OCI-LY1 (cell line): ENCODE measurements around the gene SCRN2.

Experiments used
- H2AFZ ChIP-seq: fragments of 200-600 bp; sonication (generic), shearing (Covaris generic); 2 replicates; pipeline ENCODE4 v1.6.0; 2014; ENCODE audit warnings: antibody characterized with exemption, mild to moderate bottlenecking, low read length
- H3F3A ChIP-seq: fragments of 200-600 bp; sonication (generic), shearing (Covaris generic); 2 replicates; pipeline ENCODE4 v1.6.0; 2014; ENCODE audit warnings: mild to moderate bottlenecking, antibody characterized with exemption, low read length, moderate library complexity; ENCODE audit not compliant: insufficient read depth
- H3K27ac ChIP-seq: fragments of 200-600 bp; sonication (generic); 2 replicates; pipeline ENCODE4 v1.5.1; 2014; ENCODE audit warnings: low read length, mixed run types, mild to moderate bottlenecking, low read depth; ENCODE audit not compliant: poor library complexity, severe bottlenecking
- H3K27me3 ChIP-seq: fragments of 200-600 bp; sonication (generic); 2 replicates; pipeline ENCODE4 v1.6.0; 2014; ENCODE audit warnings: antibody characterized with exemption, mild to moderate bottlenecking, low read length, moderate library complexity; ENCODE audit not compliant: insufficient read depth
- H3K36me3 ChIP-seq: fragments of 200-600 bp; sonication (generic); 2 replicates; pipeline ENCODE4 v1.6.1; 2014; ENCODE audit warnings: mild to moderate bottlenecking, antibody characterized with exemption, low read length, moderate library complexity, mixed read lengths; ENCODE audit not compliant: insufficient read depth
- H3K4me1 ChIP-seq: fragments of 200-600 bp; sonication (generic); 2 replicates; pipeline ENCODE4 v1.5.1; 2014; ENCODE audit warnings: mild to moderate bottlenecking, low read length, moderate library complexity; ENCODE audit not compliant: insufficient read depth, severe bottlenecking
- H3K4me2 ChIP-seq: fragments of 200-600 bp; sonication (generic), shearing (Covaris generic); 2 replicates; pipeline ENCODE4 v1.6.1; 2014; ENCODE audit warnings: low read length
- H3K4me3 ChIP-seq: fragments of 200-600 bp; sonication (generic); 2 replicates; pipeline ENCODE4 v1.5.1; 2014; ENCODE audit warnings: low read length, low read depth, mild to moderate bottlenecking, mixed read lengths; ENCODE audit not compliant: poor library complexity, severe bottlenecking
- H3K79me2 ChIP-seq: fragments of 200-600 bp; shearing (Covaris generic); 2 replicates; pipeline ENCODE4 v1.6.1; 2016; ENCODE audit warnings: mixed run types, low read length, mixed read lengths; ENCODE audit not compliant: insufficient read depth
- H3K9ac ChIP-seq: fragments of 200-600 bp; sonication (generic), shearing (Covaris generic); 2 replicates; pipeline ENCODE4 v1.6.1; 2014; ENCODE audit warnings: mild to moderate bottlenecking, low read length, mixed read lengths
- H3K9me2 ChIP-seq: fragments of 200-600 bp; sonication (generic), shearing (Covaris generic); 2 replicates; pipeline ENCODE4 v1.6.1; 2014; ENCODE audit warnings: low read depth, mild to moderate bottlenecking, low read length, mixed read lengths
- H3K9me3 ChIP-seq: fragments of 200-600 bp; shearing (Covaris generic); 2 replicates; pipeline ENCODE4 v1.6.1; 2014; ENCODE audit warnings: low read length, mixed read lengths
- H4K20me1 ChIP-seq: fragments of 200-600 bp; sonication (generic), shearing (Covaris generic); 2 replicates; pipeline ENCODE4 v1.6.0; 2016; ENCODE audit warnings: mild to moderate bottlenecking, low read length; ENCODE audit not compliant: insufficient read depth
- CTCF ChIP-seq: fragments of 200-600 bp; sonication (generic), shearing (Covaris generic); IDR thresholded peaks from 2 replicates; pipeline ENCODE4 v1.5.1; 2017; ENCODE audit warnings: mild to moderate bottlenecking, antibody characterized with exemption, low read length, moderate library complexity, mixed read lengths
- EZH2 ChIP-seq: fragments of 200-600 bp; sonication (generic), shearing (Covaris generic); IDR thresholded peaks from 2 replicates; pipeline ENCODE4 v1.8.0; 2017; ENCODE audit warnings: borderline replicate concordance, mixed run types, mild to moderate bottlenecking, antibody characterized with exemption, low read length, moderate library complexity, mixed read lengths

The SCRN2 gene

DNA sequence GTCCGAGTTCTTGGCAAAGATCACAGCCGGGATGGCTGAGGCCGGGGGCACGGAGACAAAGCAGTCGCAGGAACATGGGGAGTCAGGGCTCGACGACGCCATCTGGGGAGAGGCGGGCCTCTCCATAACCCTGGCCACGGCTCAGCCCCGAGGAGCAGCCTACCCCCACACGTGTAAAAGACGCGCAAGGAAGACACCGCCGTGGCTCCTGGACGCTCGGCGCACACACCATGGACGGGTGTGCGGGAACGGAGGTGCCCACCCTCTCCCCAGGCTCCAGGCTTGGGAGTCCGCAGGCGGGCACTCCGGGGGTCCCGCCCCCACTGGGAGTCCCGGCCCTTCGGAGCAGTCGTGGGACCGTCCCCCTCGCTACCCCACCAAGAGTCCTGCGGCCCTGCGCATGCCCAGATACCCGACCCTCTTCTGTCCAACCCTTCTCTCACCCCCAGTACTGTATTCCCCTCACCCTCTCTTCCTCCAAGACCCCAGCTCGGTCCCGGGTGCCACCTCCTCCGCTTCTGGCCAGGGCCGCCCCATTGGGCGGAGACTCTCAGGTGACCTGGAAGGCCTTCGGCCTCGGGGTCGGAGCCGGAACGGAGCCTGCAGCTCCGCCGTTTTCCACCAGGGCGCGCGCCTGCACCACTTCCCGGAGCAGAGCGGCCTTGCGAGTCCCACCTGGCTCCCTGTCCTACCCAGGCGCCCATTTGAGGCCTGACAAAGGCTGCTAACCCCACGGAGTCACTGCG, at the start of gene SCRN2:
Gene SCRN2 (minus strand): TSS at position 532 of the 746 bp plus-strand sequence. CDS start 430 bp downstream, at position 102.
- Histone ChIP-seq H2AFZ (0 out of 2 replicates have a peak within 1 kb of the TSS, but pooled peaks have one; percentile 60), H3K9ac (peak within 1 kb of the TSS; percentile 82), H3K27ac (no peak within 1 kb of the TSS), H4K20me1 (no peaks in the 10 kb centered on the region), H3K79me2 (no peaks in the 10 kb centered on the region), H3K27me3 (no peaks in the 10 kb centered on the region), H3K4me1 (peaks cover 19% of the 10 kb centered on the region), H3F3A (no peaks in the 10 kb centered on the region), H3K4me3 (peak within 1 kb of the TSS; percentile 86), H3K4me2 (peak within 1 kb of the TSS; percentile 83), H3K36me3 (no peaks in the 10 kb centered on the region), H3K9me2 (no peaks in the 10 kb centered on the region), H3K9me3 (no peaks in the 10 kb centered on the region)
- TF ChIP-seq EZH2 = no peak
- TF ChIP-seq CTCF = peak; percentile 95

GRCh38 chr17:47889734-47890529, 48.9 kb upstream of the SCRN2 start:
- Histone ChIP-seq H3K27me3 (no peaks in the 10 kb centered on the region), H4K20me1 (no peaks in the 10 kb centered on the region), H3K4me2 (no peak overlapping the region), H3F3A (no peaks in the 10 kb centered on the region), H3K9me2 (no peaks in the 10 kb centered on the region), H3K36me3 (no peaks in the 10 kb centered on the region), H3K27ac (no peak overlapping the region), H2AFZ (no peak overlapping the region), H3K9ac (no peak overlapping the region), H3K4me3 (no peak overlapping the region), H3K79me2 (no peaks in the 10 kb centered on the region), H3K4me1 (peaks cover 14% of the 10 kb centered on the region), H3K9me3 (no peaks in the 10 kb centered on the region)
- no peak for TF ChIP-seq EZH2
- TF ChIP-seq CTCF = peak; percentile 94

- Histone ChIP-seq H3K27ac (no peak overlapping the region), H3K4me2 (no peak overlapping the region), H3K4me3 (no peak overlapping the region), H3K79me2 (no peaks in the 10 kb centered on the region), H3K9me2 (no peaks in the 10 kb centered on the region), H3K4me1 (no peaks in the 10 kb centered on the region), H3K9ac (no peak overlapping the region), H3K27me3 (no peaks in the 10 kb centered on the region; the same call in 1 of the 2 replicates), H3K36me3 (no peaks in the 10 kb centered on the region), H4K20me1 (no peaks in the 10 kb centered on the region), H3K9me3 (no peaks in the 10 kb centered on the region), H3F3A (no peaks in the 10 kb centered on the region), H2AFZ (no peak overlapping the region)
- no peak for TF ChIP-seq CTCF
These were observed 47.2 kb upstream of the SCRN2 start for GRCh38 chr17:47888293-47888692.
